IMR-90 (cell line): ENCODE data around the gene ZNF827. TPM values are rescaled to one million over a fixed set of nuclear protein-coding genes. Genes with fewer than 3 reads are reported as not detected.
A peak's percentile ranks its signal among the peaks of the same experiment; 100 is the strongest.
"Not testable (repeated sequence)": the region's sequence is repeated elsewhere in the genome, so short reads cannot be mapped to it uniquely, and the experiment has no call there.

Experiments
- ATAC-seq: fragments of 200-7000 bp; cut with Tn5 transposase; 2 replicates; pipeline ENCODE4 v1.9.1; 2020; ENCODE audit warnings: low read depth, mild to moderate bottlenecking, moderate library complexity
- BruUV-seq: library from RNA; stranded (reverse); fragments of 400-500 nt; replicated peaks from 2 replicates; lab custom pipeline; 2021; lab: Mats Ljungman, UMichigan
- CTCF ChIA-PET: fragments of 300-600 bp; formaldehyde crosslinking; extraction: SDS; loops from one replicate; lab custom pipeline; 2021; ENCODE audit warnings: antibody characterized with exemption; lab: Yijun Ruan, JAX
- POLR2A ChIA-PET: fragments of 300-600 bp; sonication (Branson Sonifier 250); formaldehyde crosslinking; loops from one replicate; lab custom pipeline; 2022; ENCODE audit warnings: antibody characterized with exemption; ENCODE audit not compliant: unreplicated experiment; lab: Charles Lee
- DNase-seq: peaks from one replicate; pipeline ENCODE4 v3.0.0; 2013
- H2AFZ ChIP-seq: replicated peaks from 2 replicates; pipeline ENCODE3; 2013; ENCODE audit warnings: low read length, mild to moderate bottlenecking; ENCODE audit not compliant: poor library complexity
- H2AK5ac ChIP-seq: 2 replicates; pipeline ENCODE4 v1.6.1; 2013; ENCODE audit warnings: low read depth, low read length, inconsistent platforms
- H2AK9ac ChIP-seq: replicated peaks from 2 replicates; pipeline ENCODE3; 2013; ENCODE audit warnings: mild to moderate bottlenecking, low read depth, low read length, moderate library complexity; ENCODE audit not compliant: poor library complexity
- H2BK120ac ChIP-seq: 2 replicates; pipeline ENCODE4 v1.6.1; 2013; ENCODE audit warnings: low read depth, low read length, inconsistent platforms
- H2BK15ac ChIP-seq: 3 replicates; pipeline ENCODE4 v1.6.1; 2013; ENCODE audit warnings: low read depth, low read length, inconsistent platforms
- H2BK20ac ChIP-seq: 2 replicates; pipeline ENCODE4 v1.6.1; 2013; ENCODE audit warnings: low read depth, mild to moderate bottlenecking, inconsistent platforms, low read length, moderate library complexity
- H2BK5ac ChIP-seq: 2 replicates; pipeline ENCODE4 v1.6.1; 2013; ENCODE audit warnings: mild to moderate bottlenecking, low read depth, low read length, inconsistent platforms; ENCODE audit not compliant: poor library complexity, severe bottlenecking
- H3K14ac ChIP-seq: replicated peaks from 2 replicates; pipeline ENCODE4 v1.6.1; 2013; ENCODE audit warnings: low read depth, low read length, inconsistent platforms
- H3K18ac ChIP-seq: 2 replicates; pipeline ENCODE4 v1.6.1; 2013; ENCODE audit warnings: low read depth, low read length, control low read depth
- H3K23ac ChIP-seq: 2 replicates; pipeline ENCODE4 v1.6.1; 2013; ENCODE audit warnings: low read depth, low read length, inconsistent platforms
- H3K27ac ChIP-seq: 2 replicates; pipeline ENCODE4 v1.5.1; 2013; ENCODE audit warnings: mild to moderate bottlenecking, control low read depth, low read length; ENCODE audit not compliant: insufficient read depth
- H3K27me3 ChIP-seq: 2 replicates; pipeline ENCODE4 v1.6.1; 2013; ENCODE audit warnings: low read length; ENCODE audit not compliant: control insufficient read depth, insufficient read depth
- H3K36me3 ChIP-seq: 2 replicates; pipeline ENCODE4 v1.6.1; 2013; ENCODE audit warnings: low read length, mixed read lengths; ENCODE audit not compliant: control insufficient read depth, insufficient read depth
- H3K4ac ChIP-seq: 2 replicates; pipeline ENCODE4 v1.6.1; 2013; ENCODE audit warnings: low read depth, low read length, inconsistent platforms
- H3K4me1 ChIP-seq: 2 replicates; pipeline ENCODE4 v1.6.1; 2013; ENCODE audit warnings: low read length, mixed read lengths; ENCODE audit not compliant: control insufficient read depth, insufficient read depth
- H3K4me2 ChIP-seq: 2 replicates; pipeline ENCODE4 v1.6.1; 2013; ENCODE audit warnings: low read depth, mild to moderate bottlenecking, control low read depth, low read length, moderate library complexity
- H3K4me3 ChIP-seq: 2 replicates; pipeline ENCODE4 v1.5.1; 2013; ENCODE audit warnings: low read depth, mild to moderate bottlenecking, control low read depth, low read length, moderate library complexity; ENCODE audit not compliant: insufficient read depth
- H3K56ac ChIP-seq: 2 replicates; pipeline ENCODE4 v1.6.1; 2013; ENCODE audit warnings: low read length, inconsistent platforms; ENCODE audit not compliant: insufficient read depth; ENCODE audit errors: extremely low read depth
- H3K79me1 ChIP-seq, 2 experiments: 2 replicates each; pipeline ENCODE4 v1.6.1; 2013; ENCODE audit warnings: low read length in 2 of 2, inconsistent platforms in 1 of 2, low read depth in 1 of 2
- H3K9ac ChIP-seq: 2 replicates; pipeline ENCODE4 v1.6.1; 2013; ENCODE audit warnings: low read depth, low read length, control low read depth
- H3K9me1 ChIP-seq: 2 replicates; pipeline ENCODE4 v1.6.1; 2013; ENCODE audit warnings: low read length, inconsistent platforms; ENCODE audit not compliant: insufficient read depth
- H3K9me3 ChIP-seq: 2 replicates; pipeline ENCODE4 v1.6.1; 2013; ENCODE audit warnings: low read length; ENCODE audit not compliant: control insufficient read depth, insufficient read depth
- H4K20me1 ChIP-seq: 2 replicates; pipeline ENCODE4 v1.6.1; 2013; ENCODE audit warnings: low read length, inconsistent platforms; ENCODE audit not compliant: insufficient read depth
- H4K5ac ChIP-seq: 2 replicates; pipeline ENCODE4 v1.6.1; 2013; ENCODE audit warnings: mild to moderate bottlenecking, low read depth, low read length, control low read depth
- H4K8ac ChIP-seq, 2 experiments: 2 replicates each; pipeline ENCODE4 v1.6.1; 2013; ENCODE audit warnings: low read depth in 2 of 2, low read length in 2 of 2, control low read depth in 1 of 2, inconsistent platforms in 1 of 2
- H4K91ac ChIP-seq: 2 replicates; pipeline ENCODE4 v1.6.1; 2013; ENCODE audit warnings: low read depth, low read length, inconsistent platforms; ENCODE audit not compliant: insufficient read depth
- RAD21 ChIP-seq: IDR thresholded peaks from 2 replicates; pipeline ENCODE4 v1.6.1; 2012; ENCODE audit warnings: low read length, improper control_type of control experiment
- WGBS, 2 experiments: methylation state at CpG; one replicate each; pipeline versions ENCODE4 v1.1.5 to v1.1.7; 2013; ENCODE audit warnings: missing lambda C conversion rate in 2 of 2; ENCODE audit not compliant: insufficient read length in 1 of 2; ENCODE audit errors: extremely low coverage in 2 of 2; 5-methylcytosine and 5-hydroxymethylcytosine counted together
- dilution Hi-C: fragments of 300-500 bp; cut with HindIII; formaldehyde crosslinking; loops from one replicate; pipeline ENCODE4 v1.14.3; 2018; ENCODE audit warnings: low sequenced_read_pairs; ENCODE audit not compliant: unreplicated experiment
- in situ Hi-C: fragments of 300-500 bp; cut with MboI; formaldehyde crosslinking; loops from 3 replicates; pipeline ENCODE4 v1.14.3; 2019; ENCODE audit warnings: low sequenced_read_pairs, inconsistent platforms, mixed read lengths
- intact Hi-C: fragments of 100-400 bp; cut with micrococcal nuclease; formaldehyde crosslinking; loops from 2 replicates; pipeline ENCODE4 v1.10.0; 2022
- polyA plus RNA-seq, 3 experiments: library from polyadenylated mRNA; depleted of rRNA; stranded (reverse); fragments of >200 nt; gene quantifications; 2 replicates each; pipeline ENCODE4 v1.2.3, GENCODE V29; 2012; ENCODE audit warnings: low replicate concordance in 1 of 3
- total RNA-seq: library from RNA; depleted of rRNA; stranded (reverse); fragments of >200 nt; gene quantifications from 2 replicates; pipeline ENCODE4 v1.2.3, GENCODE V29; 2012

Gene ZNF827
- total and polyA plus RNA-seq, 2 of the 4 experiments (the other 2 are of a cell fraction): 6.6 to 31.7 TPM

GRCh38 chr4:145839151-145839550 is 99.5 kb downstream of the ZNF827 start:
- Histone ChIP-seq H3K27ac (no peak overlapping the region), H2BK20ac (no peak overlapping the region), H3K9me3 (no peaks in the 10 kb centered on the region), H2BK15ac (no peak overlapping the region), H3K56ac (no peak overlapping the region), H3K4me1 (peaks cover 3% of the 10 kb centered on the region), H2AK9ac (no peak overlapping the region), H3K9ac (no peak overlapping the region), H4K5ac (no peak overlapping the region), H3K4me3 (no peak overlapping the region), H3K23ac (no peak overlapping the region), H4K8ac (no peak overlapping the region), H4K20me1 (no peaks in the 10 kb centered on the region), H2BK120ac (no peak overlapping the region), H3K79me1 (peaks cover 5 to 11% of the 10 kb centered on the region in 2 experiments; a peak in 1 of 4 replicates), H4K91ac (no peak overlapping the region), H3K36me3 (peaks cover 7% of the 10 kb centered on the region), H3K9me1 (peaks cover 9% of the 10 kb centered on the region), H3K4me2 (no peak overlapping the region), H3K27me3 (no peaks in the 10 kb centered on the region), H2AFZ (no peak overlapping the region), H3K18ac (no peak overlapping the region), H2AK5ac (no peak overlapping the region), H2BK5ac (no peak overlapping the region), H3K14ac (no peak overlapping the region), H3K4ac (no peak overlapping the region)
- in situ Hi-C loops (no loop called here), dilution Hi-C loops (no loop called here), intact Hi-C loops (no loop called here)
- peak; percentile 34 for DNase-seq
- no peak for TF ChIP-seq RAD21
- POLR2A ChIA-PET: no interaction called here
- ATAC-seq: no peak
- CTCF ChIA-PET: no interaction called here
- no CpG with 5 or more reads among the region's 10 CpGs for WGBS, 2 experiments
- no TSS peak for BruUV-seq

- no CpG with 5 or more reads among the region's 4 CpGs for WGBS, 2 experiments
- H2BK120ac ChIP-seq, H3K4me1 ChIP-seq, H3K14ac ChIP-seq, H3K4ac ChIP-seq, in situ Hi-C loops, H3K9ac ChIP-seq, H2BK5ac ChIP-seq, H2AK9ac ChIP-seq, H3K27me3 ChIP-seq, ATAC-seq, H2BK15ac ChIP-seq, H3K18ac ChIP-seq, H3K23ac ChIP-seq, CTCF ChIA-PET, H3K27ac ChIP-seq, H2BK20ac ChIP-seq, POLR2A ChIA-PET, H3K4me3 ChIP-seq, H4K5ac ChIP-seq, intact Hi-C loops, H3K56ac ChIP-seq, H2AFZ ChIP-seq, H3K36me3 ChIP-seq, H3K79me1 ChIP-seq, H2AK5ac ChIP-seq, H4K8ac ChIP-seq, H3K9me3 ChIP-seq, H4K20me1 ChIP-seq, BruUV-seq, H4K91ac ChIP-seq, dilution Hi-C loops, DNase-seq, H3K9me1 ChIP-seq, H3K4me2 ChIP-seq: not testable (repeated sequence)
Observed at GRCh38 chr4:145832384-145832783, 106.2 kb downstream of the ZNF827 start.
